Measurements from ENCODE around the gene GPR179.
"Not testable (repeated sequence)": the region's sequence is repeated elsewhere in the genome, so short reads cannot be mapped to it uniquely, and the experiment has no call there.

Gene GPR179

GRCh38 chr17:38322156-38322779, 21.5 kb downstream of the GPR179 start:
- peak; percentile 37 for DNase-seq

- DNase-seq, result no peak
Observed at GRCh38 chr17:38320482-38320881, 23.3 kb downstream of the GPR179 start.

DNA sequence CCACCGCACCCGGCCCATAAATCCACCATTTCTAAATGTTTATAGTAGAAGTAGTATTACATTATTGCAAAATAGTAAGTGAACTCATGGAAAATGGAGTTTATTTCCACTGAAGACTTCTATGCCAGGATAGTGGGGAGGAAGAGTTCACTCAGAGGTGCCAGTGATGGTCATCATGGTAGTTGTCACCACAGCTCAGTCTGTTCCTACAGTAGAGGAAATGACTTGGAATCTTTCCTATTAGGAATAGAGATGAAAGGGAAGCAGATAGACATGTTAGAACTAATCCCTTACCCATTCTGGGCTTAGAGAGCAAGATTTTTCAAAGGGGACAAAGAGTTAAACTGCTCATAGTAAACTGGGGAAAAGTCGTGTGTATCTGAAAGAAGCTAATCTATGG, 26.7 kb downstream of the GPR179 start:
- no peak for DNase-seq

GRCh38 chr17:38315497-38315896, 28.3 kb downstream of the GPR179 start:
- no peak for DNase-seq

- peak; percentile 96 for DNase-seq
Observed at GRCh38 chr17:38296834-38297517, 46.8 kb downstream of the GPR179 start, which contains the start of gene MRPL45. MRPL45 (plus strand) TSS chr17:38297168; CDS start chr17:38297184, 16 bp downstream.

DNA sequence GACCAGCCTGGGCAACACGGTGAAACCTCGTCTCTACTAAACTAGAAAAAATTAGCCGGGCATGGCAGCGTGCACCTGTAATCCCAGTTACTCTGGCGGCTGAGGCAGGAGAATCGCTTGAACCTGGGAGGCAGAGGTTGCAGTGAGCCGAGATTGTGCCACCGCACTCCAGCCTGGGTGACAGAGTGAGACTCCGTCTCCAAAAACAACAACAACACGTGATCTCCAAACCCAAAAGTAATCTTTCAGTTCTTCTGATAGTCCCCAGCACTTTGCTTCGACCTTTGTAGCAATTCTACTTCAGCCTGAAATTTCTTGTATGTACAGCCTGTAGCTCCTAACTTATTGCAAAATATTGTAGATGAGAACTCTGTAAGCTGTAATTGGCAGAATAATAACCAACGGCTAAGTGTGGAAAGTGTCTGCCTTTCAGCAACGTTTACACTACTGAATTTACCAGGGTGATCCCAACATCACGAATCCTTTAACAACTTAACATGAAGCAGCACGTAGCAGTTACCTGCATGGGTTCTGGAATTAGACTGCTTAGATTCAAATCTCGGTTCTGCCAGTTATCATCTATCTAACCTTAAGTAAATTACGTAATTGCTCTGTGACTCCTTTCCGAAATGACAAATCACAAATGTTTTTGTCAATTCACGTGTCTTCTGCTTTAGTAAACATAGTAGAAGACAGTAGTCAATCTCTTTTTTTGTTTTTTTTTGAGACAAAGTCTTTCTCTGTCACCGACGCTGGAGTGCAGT, 48.0 kb downstream of the GPR179 start:
- not testable (repeated sequence) for DNase-seq

- DNase-seq, result not testable (repeated sequence)
Observed at GRCh38 chr17:38289760-38290159, 54.0 kb downstream of the GPR179 start.

GRCh38 chr17:38288217-38288827, 55.4 kb downstream of the GPR179 start:
- DNase-seq, result peak; percentile 27

GRCh38 chr17:38286501-38287091, 57.2 kb downstream of the GPR179 start:
- peak; percentile 71 for DNase-seq

- DNase-seq, result not testable (repeated sequence)
Observed at GRCh38 chr17:38285994-38286393, 57.8 kb downstream of the GPR179 start.

Measured in fibroblast of skin of right quadriceps (primary cell).